DMS53 (cell line): Measurements from ENCODE around the gene RYR2.

Experiments
- DNase-seq: peaks from one replicate; lab custom pipeline; 2025; lab: John Stamatoyannopoulos, UW

RYR2 gene

GRCh38 chr1:237444120-237444790 is 402.3 kb downstream of the RYR2 start:
- no peak for DNase-seq

- DNase-seq: no peak
Observed at GRCh38 chr1:237448042-237448441, 406.1 kb downstream of the RYR2 start.

GRCh38 chr1:237457573-237457972 is 415.6 kb downstream of the RYR2 start:
- DNase-seq: no peak

GRCh38 chr1:237467320-237467719 is 425.3 kb downstream of the RYR2 start:
- DNase-seq: no peak

GRCh38 chr1:237470712-237471338 is 428.8 kb downstream of the RYR2 start:
- DNase-seq: peak; percentile 63

- DNase-seq: no peak
Observed at GRCh38 chr1:237471377-237471776, 429.4 kb downstream of the RYR2 start.

GRCh38 chr1:237471956-237472355 is 430.0 kb downstream of the RYR2 start:
- DNase-seq: no peak

- no peak for DNase-seq
Observed at GRCh38 chr1:237473854-237474253, 431.9 kb downstream of the RYR2 start.

- DNase-seq: no peak
Observed at GRCh38 chr1:237478082-237478481, 436.1 kb downstream of the RYR2 start.

GRCh38 chr1:237478842-237479241 is 436.9 kb downstream of the RYR2 start:
- no peak for DNase-seq

- DNase-seq: no peak
Observed at GRCh38 chr1:237482777-237483176, 440.8 kb downstream of the RYR2 start.

- DNase-seq: peak; percentile 9
Observed at GRCh38 chr1:237492359-237492758, 450.4 kb downstream of the RYR2 start.

GRCh38 chr1:237500566-237500965 is 458.6 kb downstream of the RYR2 start:
- DNase-seq: no peak

GRCh38 chr1:237503292-237503691 is 461.3 kb downstream of the RYR2 start:
- DNase-seq: no peak

GRCh38 chr1:237507005-237507404 is 465.0 kb downstream of the RYR2 start:
- DNase-seq: no peak

GRCh38 chr1:237509748-237510147 is 467.8 kb downstream of the RYR2 start:
- no peak for DNase-seq

- no peak for DNase-seq
Observed at GRCh38 chr1:237525102-237525501, 483.1 kb downstream of the RYR2 start.

- DNase-seq: no peak
Observed at GRCh38 chr1:237527761-237528160, 485.8 kb downstream of the RYR2 start.

GRCh38 chr1:237528545-237528944 is 486.6 kb downstream of the RYR2 start:
- no peak for DNase-seq

GRCh38 chr1:237539055-237539454 is 497.1 kb downstream of the RYR2 start:
- DNase-seq: no peak

GRCh38 chr1:237542525-237543418 is 500.8 kb downstream of the RYR2 start:
- DNase-seq: no peak

GRCh38 chr1:237553078-237553477 is 511.1 kb downstream of the RYR2 start:
- no peak for DNase-seq

- no peak for DNase-seq
Observed at GRCh38 chr1:237556911-237557310, 514.9 kb downstream of the RYR2 start.
